Calu3 (cell line): ENCODE measurements around the gene ANKRD28. TPM values are rescaled to one million over a fixed set of nuclear protein-coding genes. Genes with fewer than 3 reads are reported as not detected.

ENCODE experiments used
- BruUV-seq: library from RNA; stranded (reverse); fragments of 400-500 nt; replicated peaks from 2 replicates; lab custom pipeline; 2021; lab: Mats Ljungman, UMichigan
- CTCF ChIA-PET: fragments of 300-600 bp; sonication (Branson Sonifier 250); formaldehyde crosslinking; loops from one replicate; lab custom pipeline; 2022; ENCODE audit warnings: antibody characterized with exemption; lab: Charles Lee
- DNase-seq: peaks from one replicate; pipeline ENCODE4 v3.0.0; 2022
- H3K27ac Mint-ChIP-seq: one replicate; pipeline ENCODE4 v1.8.0; 2022; ENCODE audit warnings: mixed read lengths; ENCODE audit not compliant: unreplicated experiment
- H3K27me3 Mint-ChIP-seq: one replicate; pipeline ENCODE4 v1.8.0; 2022; ENCODE audit warnings: mixed read lengths; ENCODE audit not compliant: unreplicated experiment
- H3K36me3 Mint-ChIP-seq: one replicate; pipeline ENCODE4 v1.8.0; 2022; ENCODE audit warnings: mild to moderate bottlenecking, moderate library complexity, mixed read lengths; ENCODE audit not compliant: insufficient read depth, unreplicated experiment
- H3K4me1 Mint-ChIP-seq: one replicate; pipeline ENCODE4 v1.8.0; 2022; ENCODE audit warnings: mild to moderate bottlenecking, low read depth, mixed read lengths; ENCODE audit not compliant: unreplicated experiment
- H3K4me3 Mint-ChIP-seq: one replicate; pipeline ENCODE4 v1.8.0; 2022; ENCODE audit warnings: mild to moderate bottlenecking, low read depth, moderate library complexity, mixed read lengths; ENCODE audit not compliant: unreplicated experiment
- H3K9me3 Mint-ChIP-seq: one replicate; pipeline ENCODE4 v1.8.0; 2022; ENCODE audit warnings: low read depth, mixed read lengths; ENCODE audit not compliant: unreplicated experiment
- intact Hi-C: fragments of 100-400 bp; cut with micrococcal nuclease; formaldehyde crosslinking; loops from one replicate; pipeline ENCODE4 v1.10.0; 2022; ENCODE audit not compliant: unreplicated experiment
- total RNA-seq: library from RNA; stranded (reverse); gene quantifications from 2 replicates; pipeline ENCODE4 v1.2.3, GENCODE V29; 2022
- TF ChIP-seq, protein P1 (sequence below): fragments of 200-600 bp; IDR thresholded peaks from one replicate; pipeline ENCODE4 v1.8.0; 2022; ENCODE audit warnings: antibody characterized with exemption; ENCODE audit not compliant: unreplicated experiment

The ANKRD28 gene
- total RNA-seq, 1 experiment from 2014 or later = 57.7 TPM

DNA sequence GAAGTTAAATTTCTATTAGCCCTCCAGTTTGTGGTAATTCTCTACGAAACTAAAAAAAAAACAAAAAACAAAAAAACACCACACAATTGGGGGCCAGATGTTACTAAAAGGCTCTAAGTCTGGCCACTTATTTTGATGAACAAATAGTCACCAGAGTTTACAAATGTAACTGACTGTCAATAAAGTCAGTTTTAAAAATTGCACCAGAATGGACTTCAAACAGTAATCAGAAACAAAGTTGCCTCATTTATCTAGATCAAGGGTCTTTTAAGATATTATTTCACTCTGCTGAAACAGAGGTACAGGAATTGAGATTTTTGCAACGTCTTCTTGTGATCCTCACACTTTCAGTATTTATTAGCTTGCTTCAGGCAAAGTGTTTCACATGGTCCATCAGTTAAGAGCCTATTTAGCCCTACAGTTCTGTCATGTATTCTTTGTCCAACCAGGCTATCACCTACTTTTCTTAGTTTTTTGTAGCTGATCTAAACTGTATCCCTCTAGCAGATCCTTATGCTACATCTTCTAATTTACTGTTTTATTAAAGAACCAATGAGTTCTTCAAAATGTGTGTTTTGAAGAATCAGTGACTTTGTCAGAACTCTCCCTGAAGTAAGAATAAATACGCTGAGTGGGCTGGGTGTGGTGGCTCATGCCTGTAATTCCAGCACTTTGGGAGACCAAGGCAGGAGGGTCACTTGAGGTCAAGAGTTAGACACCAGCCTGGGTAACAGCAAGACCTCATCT, 74.7 kb downstream of the ANKRD28 start:
- TF ChIP-seq, protein P1, sequence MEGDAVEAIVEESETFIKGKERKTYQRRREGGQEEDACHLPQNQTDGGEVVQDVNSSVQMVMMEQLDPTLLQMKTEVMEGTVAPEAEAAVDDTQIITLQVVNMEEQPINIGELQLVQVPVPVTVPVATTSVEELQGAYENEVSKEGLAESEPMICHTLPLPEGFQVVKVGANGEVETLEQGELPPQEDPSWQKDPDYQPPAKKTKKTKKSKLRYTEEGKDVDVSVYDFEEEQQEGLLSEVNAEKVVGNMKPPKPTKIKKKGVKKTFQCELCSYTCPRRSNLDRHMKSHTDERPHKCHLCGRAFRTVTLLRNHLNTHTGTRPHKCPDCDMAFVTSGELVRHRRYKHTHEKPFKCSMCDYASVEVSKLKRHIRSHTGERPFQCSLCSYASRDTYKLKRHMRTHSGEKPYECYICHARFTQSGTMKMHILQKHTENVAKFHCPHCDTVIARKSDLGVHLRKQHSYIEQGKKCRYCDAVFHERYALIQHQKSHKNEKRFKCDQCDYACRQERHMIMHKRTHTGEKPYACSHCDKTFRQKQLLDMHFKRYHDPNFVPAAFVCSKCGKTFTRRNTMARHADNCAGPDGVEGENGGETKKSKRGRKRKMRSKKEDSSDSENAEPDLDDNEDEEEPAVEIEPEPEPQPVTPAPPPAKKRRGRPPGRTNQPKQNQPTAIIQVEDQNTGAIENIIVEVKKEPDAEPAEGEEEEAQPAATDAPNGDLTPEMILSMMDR = no peak
- intact Hi-C loops = no loop called here
- H3K27ac Mint-ChIP-seq = no peak overlapping the region
- no peaks in the 10 kb centered on the region for H3K27me3 Mint-ChIP-seq
- no peak for DNase-seq
- no peaks in the 10 kb centered on the region for H3K9me3 Mint-ChIP-seq
- CTCF ChIA-PET = no interaction called here
- no peaks in the 10 kb centered on the region for H3K4me1 Mint-ChIP-seq
- H3K4me3 Mint-ChIP-seq = no peak overlapping the region
- peaks cover 13% of the 10 kb centered on the region for H3K36me3 Mint-ChIP-seq
- BruUV-seq = no TSS peak

DNA sequence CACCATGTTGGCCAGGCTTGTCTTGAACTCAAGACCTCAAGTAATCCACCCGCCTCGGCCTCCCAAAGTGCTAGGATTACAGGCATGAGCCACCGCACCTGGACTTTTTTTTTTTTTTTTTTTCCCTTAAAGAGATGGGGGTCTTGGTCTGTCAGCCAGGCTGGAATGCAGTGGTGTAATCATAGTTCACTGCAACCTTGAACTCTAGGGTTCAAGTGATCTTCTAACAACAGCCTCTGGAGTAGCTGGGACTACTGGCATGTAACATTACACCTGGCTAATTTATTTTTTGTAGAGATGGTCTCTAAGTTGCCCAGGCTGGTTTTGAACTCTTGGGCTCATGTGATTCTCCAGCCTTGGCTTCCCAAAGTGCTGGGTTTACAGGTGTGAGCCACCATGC, 81.6 kb downstream of the ANKRD28 start:
- intact Hi-C loops = no loop called here
- no TSS peak for BruUV-seq
- TF ChIP-seq, protein P1 = no peak
- Mint-ChIP-seq H3K9me3 (no peaks in the 10 kb centered on the region), H3K27me3 (no peaks in the 10 kb centered on the region), H3K27ac (no peak overlapping the region), H3K4me3 (no peak overlapping the region), H3K4me1 (no peaks in the 10 kb centered on the region), H3K36me3 (peaks cover 12% of the 10 kb centered on the region)
- CTCF ChIA-PET = interaction anchor here (0.7 kb wide), 1 partner anchor 946 kb away, joined by 3 read pairs; no protein-coding TSS in a partner anchor
- DNase-seq = no peak

DNA sequence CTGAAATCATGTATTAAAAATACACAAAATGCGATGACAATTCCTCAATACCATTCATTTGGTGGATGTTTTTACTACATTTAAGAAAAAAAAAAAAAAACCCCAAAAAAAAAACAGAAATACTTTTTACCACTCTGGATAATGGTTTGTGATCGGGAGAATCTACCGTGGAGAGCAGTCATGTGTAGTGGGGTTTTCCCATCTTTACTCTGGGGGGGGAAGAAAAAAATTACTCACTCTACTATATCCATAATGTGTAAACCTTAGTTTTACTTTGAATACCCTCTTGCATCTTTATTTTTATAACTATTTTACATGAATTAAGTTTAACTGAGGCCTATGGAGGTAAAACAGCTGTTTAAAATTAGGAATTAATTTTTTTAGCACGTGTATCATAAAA, 83.3 kb downstream of the ANKRD28 start:
- peaks cover 4% of the 10 kb centered on the region for H3K36me3 Mint-ChIP-seq
- CTCF ChIA-PET = no interaction called here
- no TSS peak for BruUV-seq
- H3K27me3 Mint-ChIP-seq = no peaks in the 10 kb centered on the region
- no peaks in the 10 kb centered on the region for H3K4me1 Mint-ChIP-seq
- intact Hi-C loops = no loop called here
- no peak for DNase-seq
- TF ChIP-seq, protein P1 = no peak
- no peaks in the 10 kb centered on the region for H3K9me3 Mint-ChIP-seq
- H3K4me3 Mint-ChIP-seq = no peak overlapping the region
- no peak overlapping the region for H3K27ac Mint-ChIP-seq

DNA sequence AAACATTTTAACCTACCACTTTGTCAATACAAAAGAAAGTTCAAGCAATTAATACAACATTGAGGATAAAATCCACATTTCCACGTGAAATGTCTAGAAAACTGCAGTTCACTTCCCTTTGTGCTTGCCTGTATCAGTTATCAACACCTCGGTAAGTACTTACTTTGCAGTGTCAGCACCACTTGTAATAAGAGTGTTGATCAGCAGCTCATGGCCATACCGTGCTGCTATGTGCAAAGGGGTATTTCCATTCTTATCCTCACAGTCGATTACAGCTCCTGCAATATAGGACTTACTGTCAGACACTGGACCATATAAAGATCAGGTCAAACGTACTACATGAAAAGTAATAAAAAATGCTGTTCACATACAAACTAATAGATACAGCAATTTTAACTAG, 84.4 kb downstream of the ANKRD28 start:
- Mint-ChIP-seq H3K9me3 (no peaks in the 10 kb centered on the region), H3K27ac (no peak overlapping the region), H3K27me3 (no peaks in the 10 kb centered on the region), H3K4me1 (no peaks in the 10 kb centered on the region), H3K4me3 (no peak overlapping the region), H3K36me3 (peaks cover 4% of the 10 kb centered on the region)
- CTCF ChIA-PET = no interaction called here
- BruUV-seq = no TSS peak
- TF ChIP-seq, protein P1 = no peak
- intact Hi-C loops = no loop called here
- no peak for DNase-seq
